Lower leg skin (tissue), 4 donors: Measurements from ENCODE around the gene ZNF839. TPM values are rescaled to one million over a fixed set of nuclear protein-coding genes. Genes with fewer than 3 reads are reported as not detected.

Experiments used
- DNase-seq, 2 donors: peaks; one replicate each; pipeline ENCODE4 v3.0.0-alpha.2; 2019; ENCODE audit warnings: low spot score in 2 of 2
- H3K4me3 ChIP-seq: fragments of 200-600 bp; sonication (generic); 2 replicates; pipeline ENCODE4 v1.5.1; 2017; ENCODE audit warnings: mild to moderate bottlenecking, low read depth; ENCODE audit not compliant: poor library complexity, severe bottlenecking
- POLR2A ChIP-seq, 2 donors: fragments of 450-650 bp; IDR thresholded peaks; one replicate each; pipeline ENCODE4 v1.6.1; 2016 to 2017; ENCODE audit warnings: antibody characterized with exemption in 2 of 2, mild to moderate bottlenecking in 1 of 2, moderate library complexity in 1 of 2
- WGBS, 2 donors: methylation state at CpG; one replicate each; pipeline ENCODE4 v1.1.5; 2018; 5-methylcytosine and 5-hydroxymethylcytosine counted together
- intact Hi-C: fragments of 100-400 bp; cut with DNase I; formaldehyde crosslinking; loops from one replicate; pipeline ENCODE4 v1.15.0; 2023; ENCODE audit warnings: low total_unique reads
- total RNA-seq, 4 donors: library from RNA; depleted of rRNA; stranded (reverse); fragments of >200 nt; gene quantifications; one replicate each; pipeline ENCODE4 v1.1.0, GENCODE V29; 2016
- TF ChIP-seq, protein P1 (sequence below), 3 donors: fragments of 450-650 bp; IDR thresholded peaks; one replicate each; pipeline ENCODE4 v1.5.1; 2016; ENCODE audit warnings: antibody characterized with exemption in 3 of 3, mild to moderate bottlenecking in 3 of 3, moderate library complexity in 2 of 3

ZNF839 gene
- total RNA-seq, 4 donors from 2014 or later: 10.7 to 15.2 (median 13.6) TPM

DNA sequence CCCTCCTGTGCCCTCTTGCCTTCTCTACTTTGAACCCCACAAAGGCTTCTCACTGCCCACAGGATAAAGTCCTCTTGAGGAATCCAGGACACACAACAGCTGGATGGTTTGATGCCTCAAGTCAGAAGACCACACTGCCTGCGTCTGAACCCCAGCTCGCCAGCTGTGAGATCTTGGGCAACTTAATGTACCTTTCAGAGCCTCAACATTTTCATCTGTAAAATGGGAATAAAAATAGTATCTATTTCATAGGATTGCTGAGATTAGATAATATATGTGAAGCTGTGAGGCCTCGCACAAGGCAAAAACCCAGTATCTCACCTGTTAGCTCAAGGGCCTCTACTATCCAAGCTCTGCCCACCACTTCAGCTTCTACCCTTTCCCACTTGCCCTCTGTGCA, 40.8 kb downstream of the ZNF839 start:
- DNase-seq: no peak
- TF ChIP-seq, protein P1, sequence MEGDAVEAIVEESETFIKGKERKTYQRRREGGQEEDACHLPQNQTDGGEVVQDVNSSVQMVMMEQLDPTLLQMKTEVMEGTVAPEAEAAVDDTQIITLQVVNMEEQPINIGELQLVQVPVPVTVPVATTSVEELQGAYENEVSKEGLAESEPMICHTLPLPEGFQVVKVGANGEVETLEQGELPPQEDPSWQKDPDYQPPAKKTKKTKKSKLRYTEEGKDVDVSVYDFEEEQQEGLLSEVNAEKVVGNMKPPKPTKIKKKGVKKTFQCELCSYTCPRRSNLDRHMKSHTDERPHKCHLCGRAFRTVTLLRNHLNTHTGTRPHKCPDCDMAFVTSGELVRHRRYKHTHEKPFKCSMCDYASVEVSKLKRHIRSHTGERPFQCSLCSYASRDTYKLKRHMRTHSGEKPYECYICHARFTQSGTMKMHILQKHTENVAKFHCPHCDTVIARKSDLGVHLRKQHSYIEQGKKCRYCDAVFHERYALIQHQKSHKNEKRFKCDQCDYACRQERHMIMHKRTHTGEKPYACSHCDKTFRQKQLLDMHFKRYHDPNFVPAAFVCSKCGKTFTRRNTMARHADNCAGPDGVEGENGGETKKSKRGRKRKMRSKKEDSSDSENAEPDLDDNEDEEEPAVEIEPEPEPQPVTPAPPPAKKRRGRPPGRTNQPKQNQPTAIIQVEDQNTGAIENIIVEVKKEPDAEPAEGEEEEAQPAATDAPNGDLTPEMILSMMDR (IDR thresholded peaks at IDR 0.05): no peak
- TF ChIP-seq POLR2A (IDR thresholded peaks at IDR 0.05): no peak
- intact Hi-C loops: no loop called here
- WGBS, 2 donors: 95 to 100% methylated on average over 3 of the region's 3 CpGs
- no peak overlapping the region for H3K4me3 ChIP-seq

DNA sequence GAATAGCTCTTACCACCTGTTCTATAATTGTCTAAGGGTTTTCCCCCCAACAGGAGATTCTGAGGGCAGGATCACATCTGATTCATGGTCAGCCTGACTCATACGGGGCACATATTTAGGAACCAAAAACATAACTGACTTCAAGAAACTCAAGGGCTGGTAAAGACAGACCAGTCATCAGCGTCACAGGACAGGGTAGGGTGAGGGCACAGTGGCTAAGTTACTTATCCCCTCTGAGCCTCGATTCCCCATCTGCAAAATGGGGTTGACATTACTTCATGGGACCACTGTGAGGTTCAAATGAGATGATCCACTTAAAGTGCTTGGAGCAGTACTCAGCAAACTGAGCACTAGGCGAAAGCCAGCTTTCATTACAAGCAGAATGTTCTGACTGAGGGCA, 42.5 kb downstream of the ZNF839 start:
- DNase-seq: no peak
- intact Hi-C loops: no loop called here
- WGBS, 2 donors: 13 to 16% methylated on average over 4 of the region's 4 CpGs
- TF ChIP-seq POLR2A (IDR thresholded peaks at IDR 0.05): no peak
- TF ChIP-seq, protein P1 (IDR thresholded peaks at IDR 0.05): no peak
- peak overlapping the region; percentile 59 for H3K4me3 ChIP-seq

DNA sequence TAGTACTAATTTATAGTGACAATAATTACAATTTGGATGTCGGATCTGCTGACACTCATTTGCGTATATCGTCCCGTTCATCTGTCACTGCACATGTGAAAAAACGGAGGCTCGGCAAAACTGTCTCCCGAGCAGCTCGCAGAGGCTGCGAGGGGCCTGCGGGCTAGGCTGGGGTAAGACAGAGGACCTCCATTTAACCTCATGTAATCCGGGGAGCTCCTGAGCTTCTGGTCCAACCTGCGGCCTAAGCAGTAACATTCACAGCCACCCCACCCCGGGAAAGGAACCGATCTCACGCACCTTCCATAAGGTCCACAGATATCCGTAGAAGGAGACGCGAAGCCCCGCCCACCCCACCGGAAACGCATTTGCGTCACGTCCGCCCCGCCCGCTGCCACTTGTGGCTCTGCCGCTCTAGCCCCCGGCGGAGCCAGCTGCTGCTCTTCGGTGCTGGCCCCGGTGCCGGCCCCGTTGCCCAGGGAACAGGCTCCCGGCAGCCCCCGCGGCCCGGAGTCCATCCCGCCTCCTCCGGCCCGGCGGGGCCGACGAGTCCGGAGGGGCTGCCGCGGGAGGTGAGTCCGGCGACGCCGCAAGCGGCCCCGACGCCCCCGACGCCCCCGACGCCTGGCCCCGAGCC, 43.1 kb downstream of the ZNF839 start, which contains the start of the genes CINP and TECPR2:
Gene CINP, minus strand, starts transcription at position 346 of the 637 bp plus-strand sequence. Its CDS starts 39 bp downstream, at position 307.
Gene TECPR2, plus strand, starts transcription at position 397 of the 637 bp plus-strand sequence. CDS start 13,781 bp downstream, outside the sequence.
- peak within 1 kb of the TSS; percentile 93 for H3K4me3 ChIP-seq
- WGBS, 2 donors: 0 to 1% methylated on average over 26 of the region's 58 CpGs
- peak in 1 of 2 donors; percentile 45 for TF ChIP-seq POLR2A (IDR thresholded peaks at IDR 0.05)
- TF ChIP-seq, protein P1 (IDR thresholded peaks at IDR 0.05): no peak
- intact Hi-C loops: no loop called here
- peak; percentile 97 to 100 for DNase-seq

DNA sequence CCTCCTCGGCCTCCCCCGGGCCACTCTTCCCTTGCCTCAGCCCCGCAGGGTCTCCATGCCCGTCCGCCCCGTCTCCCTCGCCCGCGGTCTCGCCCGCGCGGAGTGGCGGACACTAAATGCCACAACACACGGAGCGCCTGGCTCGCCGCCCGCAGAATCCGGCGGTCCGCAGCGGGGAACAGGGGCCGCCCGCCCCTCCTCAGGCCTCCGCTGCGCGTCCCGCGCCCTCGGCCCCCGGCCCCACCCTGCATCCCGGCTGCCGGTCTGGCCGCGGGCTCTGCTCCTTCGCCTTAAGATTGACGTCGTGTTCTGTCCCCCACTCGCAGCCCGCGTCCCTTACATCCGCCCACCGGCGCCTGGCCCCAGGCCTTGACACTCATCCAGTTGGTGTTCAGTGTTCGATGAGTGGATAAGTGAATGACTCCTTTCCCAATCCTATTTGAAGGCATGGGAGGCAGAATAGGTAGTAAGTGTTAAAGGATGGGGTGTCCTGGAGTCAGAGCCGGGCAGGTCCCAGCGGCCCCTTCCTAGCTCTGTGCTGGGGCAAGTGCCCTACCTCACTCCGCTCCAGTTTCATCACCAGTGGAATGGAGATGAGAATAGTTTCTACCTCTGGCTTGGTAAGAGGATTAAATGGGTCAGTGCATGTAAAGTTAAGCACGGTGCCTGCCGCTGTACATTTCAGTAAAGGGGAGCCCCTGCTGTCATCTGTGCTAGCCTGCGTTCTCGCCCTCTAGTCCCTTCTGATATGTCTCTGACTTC, 43.8 kb downstream of the ZNF839 start:
- intact Hi-C loops: no loop called here
- TF ChIP-seq, protein P1 (IDR thresholded peaks at IDR 0.05): no peak
- TF ChIP-seq POLR2A (IDR thresholded peaks at IDR 0.05): no peak
- peak; percentile 29 to 89 for DNase-seq

DNA sequence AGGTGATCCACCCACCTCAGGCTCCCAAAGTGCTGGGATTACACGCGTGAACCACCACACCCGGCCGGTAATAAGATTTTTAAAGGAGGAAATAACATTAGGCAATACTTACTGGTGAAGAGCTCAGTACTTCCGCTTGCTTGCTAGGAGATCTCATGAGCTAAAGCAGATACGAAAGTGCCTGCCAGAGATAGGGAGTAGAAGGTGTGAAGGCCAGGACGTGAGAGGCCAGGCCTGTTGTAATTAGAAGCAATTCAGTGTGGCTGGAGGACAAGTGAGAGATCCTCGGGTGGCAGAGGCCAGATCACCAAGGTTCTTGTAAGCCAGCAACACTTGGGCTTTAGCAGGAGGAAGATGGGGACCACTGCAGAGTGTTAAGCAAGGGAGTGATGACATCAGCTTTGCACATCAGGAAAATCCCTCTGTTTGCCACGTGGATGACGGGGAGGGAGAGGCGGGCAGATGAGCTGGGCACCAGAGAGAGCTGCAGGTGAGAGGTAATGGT, 50.8 kb downstream of the ZNF839 start:
- WGBS, 2 donors: 74 to 75% methylated on average over 11 of the region's 11 CpGs
- TF ChIP-seq, protein P1 (IDR thresholded peaks at IDR 0.05): no peak
- TF ChIP-seq POLR2A (IDR thresholded peaks at IDR 0.05): no peak
- no peak for DNase-seq
- intact Hi-C loops: no loop called here
- no peak overlapping the region for H3K4me3 ChIP-seq

More for the DNA sequence above, 43.8 kb downstream of the ZNF839 start:
- H3K4me3 ChIP-seq: peak overlapping the region; percentile 93
- 4 to 5% methylated on average over 20 to 26 of the region's 53 CpGs for WGBS, 2 donors
